ENCODE data around the gene NCKIPSD.

The NCKIPSD gene

GRCh38 chr3:48625600-48625999, 60.1 kb downstream of the NCKIPSD start:
- in situ Hi-C loops (cut with HindIII; ENCODE audit: low sequenced_read_pairs): no loop called here
- H3K4me3 ChIP-seq (ENCODE audit: low read depth, low read length): no peak overlapping the region
- no peak for DNase-seq (ENCODE audit: low read depth, low spot score)
- TF ChIP-seq CTCF (IDR thresholded peaks at IDR 0.05; ENCODE audit: low read depth, low read length): no peak

GRCh38 chr3:48624767-48625166, 60.9 kb downstream of the NCKIPSD start:
- no peak for TF ChIP-seq CTCF (IDR thresholded peaks at IDR 0.05; ENCODE audit: low read depth, low read length)
- in situ Hi-C loops (cut with HindIII; ENCODE audit: low sequenced_read_pairs): no loop called here
- no peak overlapping the region for H3K4me3 ChIP-seq (ENCODE audit: low read depth, low read length)
- DNase-seq (ENCODE audit: low read depth, low spot score): no peak

GRCh38 chr3:48623851-48624547, 61.7 kb downstream of the NCKIPSD start:
- H3K4me3 ChIP-seq (ENCODE audit: low read depth, low read length): no peak overlapping the region
- no peak for TF ChIP-seq CTCF (IDR thresholded peaks at IDR 0.05; ENCODE audit: low read depth, low read length)
- in situ Hi-C loops (cut with HindIII; ENCODE audit: low sequenced_read_pairs): no loop called here
- no peak for DNase-seq (ENCODE audit: low read depth, low spot score)
